ENCODE measurements around the gene SPATC1L. TPM values are rescaled to one million over a fixed set of nuclear protein-coding genes. Genes with fewer than 3 reads are reported as not detected.
"Not testable (repeated sequence)": the region's sequence is repeated elsewhere in the genome, so short reads cannot be mapped to it uniquely, and the experiment has no call there.

The SPATC1L gene
- total RNA-seq, 1 donor from 2014 or later, result 27.5 TPM

- H3K27ac Mint-ChIP-seq (ENCODE audit: unreplicated experiment), result no peak overlapping the region
- TF ChIP-seq, protein P1, sequence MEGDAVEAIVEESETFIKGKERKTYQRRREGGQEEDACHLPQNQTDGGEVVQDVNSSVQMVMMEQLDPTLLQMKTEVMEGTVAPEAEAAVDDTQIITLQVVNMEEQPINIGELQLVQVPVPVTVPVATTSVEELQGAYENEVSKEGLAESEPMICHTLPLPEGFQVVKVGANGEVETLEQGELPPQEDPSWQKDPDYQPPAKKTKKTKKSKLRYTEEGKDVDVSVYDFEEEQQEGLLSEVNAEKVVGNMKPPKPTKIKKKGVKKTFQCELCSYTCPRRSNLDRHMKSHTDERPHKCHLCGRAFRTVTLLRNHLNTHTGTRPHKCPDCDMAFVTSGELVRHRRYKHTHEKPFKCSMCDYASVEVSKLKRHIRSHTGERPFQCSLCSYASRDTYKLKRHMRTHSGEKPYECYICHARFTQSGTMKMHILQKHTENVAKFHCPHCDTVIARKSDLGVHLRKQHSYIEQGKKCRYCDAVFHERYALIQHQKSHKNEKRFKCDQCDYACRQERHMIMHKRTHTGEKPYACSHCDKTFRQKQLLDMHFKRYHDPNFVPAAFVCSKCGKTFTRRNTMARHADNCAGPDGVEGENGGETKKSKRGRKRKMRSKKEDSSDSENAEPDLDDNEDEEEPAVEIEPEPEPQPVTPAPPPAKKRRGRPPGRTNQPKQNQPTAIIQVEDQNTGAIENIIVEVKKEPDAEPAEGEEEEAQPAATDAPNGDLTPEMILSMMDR (conservative IDR thresholded peaks at IDR 0.05), result no peak
- peak overlapping the region; percentile 62 for H3K4me3 Mint-ChIP-seq
- H3K9me3 Mint-ChIP-seq, result peaks cover 22% of the 10 kb centered on the region
- DNase-seq (ENCODE audit: low read depth, low spot score), result no peak
- H3K27me3 Mint-ChIP-seq (ENCODE audit: low read depth), result no peaks in the 10 kb centered on the region
- H3K4me1 Mint-ChIP-seq, result peaks cover 6% of the 10 kb centered on the region
- H3K36me3 Mint-ChIP-seq (ENCODE audit: low read depth), result peaks cover 29% of the 10 kb centered on the region
Observed at GRCh38 chr21:46179708-46180078, 4.6 kb downstream of the SPATC1L start.

GRCh38 chr21:46178961-46179360 lies 5.3 kb downstream of the SPATC1L start:
- Mint-ChIP-seq H3K27me3 (ENCODE audit: low read depth) (no peaks in the 10 kb centered on the region), H3K4me1 (peaks cover 4% of the 10 kb centered on the region), H3K36me3 (ENCODE audit: low read depth) (peaks cover 31% of the 10 kb centered on the region), H3K4me3 (peak overlapping the region; percentile 23), H3K27ac (ENCODE audit: unreplicated experiment) (no peak overlapping the region), H3K9me3 (peaks cover 22% of the 10 kb centered on the region)
- no peak for DNase-seq (ENCODE audit: low read depth, low spot score)
- TF ChIP-seq, protein P1 (conservative IDR thresholded peaks at IDR 0.05), result no peak

- H3K27me3 Mint-ChIP-seq (ENCODE audit: low read depth); H3K4me3 Mint-ChIP-seq; H3K27ac Mint-ChIP-seq (ENCODE audit: unreplicated experiment); H3K4me1 Mint-ChIP-seq; DNase-seq (ENCODE audit: low read depth, low spot score): not testable (repeated sequence)
- Mint-ChIP-seq H3K9me3 (peaks cover 22% of the 10 kb centered on the region), H3K36me3 (ENCODE audit: low read depth) (peaks cover 37% of the 10 kb centered on the region)
Observed at GRCh38 chr21:46176443-46177129, 7.7 kb downstream of the SPATC1L start.

DNA sequence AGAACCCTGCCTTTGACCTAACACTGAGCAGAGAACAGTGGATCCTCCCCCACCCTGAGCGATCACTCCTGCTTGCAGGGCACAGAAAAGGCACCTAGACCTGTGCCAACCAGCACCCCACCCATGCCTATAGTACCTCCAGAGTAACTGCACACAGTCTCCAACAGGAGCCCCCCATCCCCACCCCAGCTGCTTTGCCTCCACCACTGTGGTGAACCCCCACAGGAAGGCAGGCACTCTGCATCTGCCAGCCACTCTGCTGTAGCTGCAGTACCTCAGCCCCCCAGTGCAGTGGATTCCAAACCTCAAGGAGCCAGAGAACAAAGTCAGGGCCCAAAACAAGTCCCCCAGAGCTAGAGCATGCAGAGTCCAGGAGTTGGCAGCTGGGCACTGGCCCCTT lies 10.7 kb downstream of the SPATC1L start:
- H3K4me3 Mint-ChIP-seq, result no peak overlapping the region
- TF ChIP-seq, protein P1 (conservative IDR thresholded peaks at IDR 0.05), result no peak

DNA sequence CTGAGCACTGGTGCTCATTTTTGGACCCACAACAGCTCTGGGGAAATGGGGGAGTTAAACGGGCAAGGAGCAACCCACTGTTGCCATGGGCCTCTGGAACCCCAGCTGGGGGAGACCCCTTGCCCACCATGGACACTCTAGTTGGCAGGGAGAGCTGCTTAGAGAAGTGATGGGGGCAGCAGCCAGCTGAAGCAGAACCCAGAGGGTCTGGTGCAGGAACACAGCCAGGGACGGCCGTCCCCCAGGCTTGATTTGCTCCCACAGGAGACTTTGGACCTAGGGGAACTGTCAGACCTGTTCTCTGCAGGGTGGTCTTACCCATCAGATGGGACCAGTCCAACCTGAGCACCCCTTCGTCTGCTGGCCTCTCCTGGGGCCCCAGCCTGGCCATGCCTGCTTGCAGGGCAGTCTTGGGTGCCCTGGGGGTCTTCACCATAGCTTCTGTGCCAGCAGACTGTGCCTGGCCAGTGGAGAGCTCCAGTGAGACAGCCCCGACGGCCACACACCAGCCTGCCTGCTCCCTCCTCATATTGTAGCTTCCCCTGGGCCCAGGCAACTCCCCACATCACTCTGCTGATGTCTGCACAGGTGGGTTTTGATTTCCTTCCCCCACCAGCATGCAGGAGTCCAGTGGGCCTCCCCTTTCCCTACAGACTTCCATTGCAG lies 11.3 kb downstream of the SPATC1L start:
- Mint-ChIP-seq H3K36me3 (ENCODE audit: low read depth) (peaks cover 35% of the 10 kb centered on the region), H3K27me3 (ENCODE audit: low read depth) (no peaks in the 10 kb centered on the region), H3K27ac (ENCODE audit: unreplicated experiment) (no peak overlapping the region), H3K4me1 (peaks cover under 1% of the 10 kb centered on the region), H3K9me3 (peaks cover 22% of the 10 kb centered on the region), H3K4me3 (no peak overlapping the region)
- TF ChIP-seq, protein P1 (conservative IDR thresholded peaks at IDR 0.05), result no peak
- no peak for DNase-seq (ENCODE audit: low read depth, low spot score)

More for the DNA sequence above, 10.7 kb downstream of the SPATC1L start:
- no peaks in the 10 kb centered on the region for H3K27me3 Mint-ChIP-seq (ENCODE audit: low read depth)
- H3K36me3 Mint-ChIP-seq (ENCODE audit: low read depth), result peaks cover 37% of the 10 kb centered on the region
- DNase-seq (ENCODE audit: low read depth, low spot score), result no peak
- peaks cover 4% of the 10 kb centered on the region for H3K4me1 Mint-ChIP-seq
- H3K9me3 Mint-ChIP-seq, result peaks cover 22% of the 10 kb centered on the region
- H3K27ac Mint-ChIP-seq (ENCODE audit: unreplicated experiment), result no peak overlapping the region
